ENCODE results near the gene HTR4. TPM values are rescaled to one million over a fixed set of nuclear protein-coding genes. Genes with fewer than 3 reads are reported as not detected.

HTR4 gene
- total RNA-seq, 1 donor from 2014 or later, result not detected

GRCh38 chr5:148457183-148457620 is 197.1 kb downstream of the HTR4 start:
- Histone ChIP-seq H3K4me1 (no peaks in the 10 kb centered on the region), H3K27me3 (no peaks in the 10 kb centered on the region), H3K4me2 (no peak overlapping the region), H3K27ac (no peak overlapping the region), H2AFZ (replicated peaks) (no peak overlapping the region), H3F3A (ENCODE audit: low read depth) (no peaks in the 10 kb centered on the region), H3K36me3 (no peaks in the 10 kb centered on the region), H3K9me3 (ENCODE audit: low read depth) (no peaks in the 10 kb centered on the region), H4K20me1 (ENCODE audit: low read depth) (no peaks in the 10 kb centered on the region), H3K9ac (no peak overlapping the region), H3K79me2 (ENCODE audit: low read depth) (no peaks in the 10 kb centered on the region), H3K4me3 (no peak overlapping the region)
- H3K27me3 Mint-ChIP-seq (ENCODE audit: insufficient read depth, low read depth), result peaks cover 2% of the 10 kb centered on the region
- no peaks in the 10 kb centered on the region for H3K36me3 Mint-ChIP-seq
- DNase-seq (ENCODE audit: low spot score), result peak; percentile 59
- TF ChIP-seq EZH2phosphoT487 (IDR thresholded peaks at IDR 0.05) (no peak), CTCF (IDR thresholded peaks at IDR 0.05) (peak; percentile 54)
- H3K9me3 Mint-ChIP-seq, result no peaks in the 10 kb centered on the region
- no peaks in the 10 kb centered on the region for H3K4me1 Mint-ChIP-seq
- no peak overlapping the region for H3K4me3 Mint-ChIP-seq
- H3K27ac Mint-ChIP-seq, result no peak overlapping the region

DNA sequence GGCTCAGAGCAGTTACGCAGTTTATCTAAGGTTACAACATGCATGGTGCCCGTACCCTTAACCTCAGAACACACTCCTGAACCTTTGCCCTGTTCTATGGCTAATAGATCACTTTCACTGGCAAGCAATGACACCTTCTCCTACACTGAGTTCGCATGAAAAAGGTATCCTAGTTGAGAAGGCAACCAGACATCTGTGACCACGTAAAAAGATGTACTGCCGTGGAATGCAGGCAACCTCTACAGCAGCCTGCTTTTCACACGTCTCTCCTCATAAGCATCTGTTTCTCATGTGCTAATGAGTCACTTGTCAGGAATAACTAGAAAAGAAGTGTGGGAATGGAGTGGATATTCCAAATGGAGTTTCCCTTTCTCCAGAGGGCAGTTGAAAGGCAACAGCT is 199.1 kb downstream of the HTR4 start:
- Histone ChIP-seq H3F3A (ENCODE audit: low read depth) (no peaks in the 10 kb centered on the region), H3K9me3 (ENCODE audit: low read depth) (no peaks in the 10 kb centered on the region), H3K27me3 (no peaks in the 10 kb centered on the region), H3K79me2 (ENCODE audit: low read depth) (no peaks in the 10 kb centered on the region), H3K27ac (no peak overlapping the region), H3K4me2 (no peak overlapping the region), H3K4me3 (no peak overlapping the region), H3K9ac (no peak overlapping the region), H4K20me1 (ENCODE audit: low read depth) (no peaks in the 10 kb centered on the region), H2AFZ (replicated peaks) (no peak overlapping the region), H3K4me1 (no peaks in the 10 kb centered on the region), H3K36me3 (no peaks in the 10 kb centered on the region)
- Mint-ChIP-seq H3K4me3 (no peak overlapping the region), H3K9me3 (no peaks in the 10 kb centered on the region), H3K4me1 (no peaks in the 10 kb centered on the region), H3K27me3 (ENCODE audit: insufficient read depth, low read depth) (peaks cover 2% of the 10 kb centered on the region), H3K27ac (no peak overlapping the region), H3K36me3 (no peaks in the 10 kb centered on the region)
- DNase-seq (ENCODE audit: low spot score), result no peak
- TF ChIP-seq CTCF (IDR thresholded peaks at IDR 0.05) (no peak), EZH2phosphoT487 (IDR thresholded peaks at IDR 0.05) (no peak), EZH2 (IDR thresholded peaks at IDR 0.05) (no peak)

DNA sequence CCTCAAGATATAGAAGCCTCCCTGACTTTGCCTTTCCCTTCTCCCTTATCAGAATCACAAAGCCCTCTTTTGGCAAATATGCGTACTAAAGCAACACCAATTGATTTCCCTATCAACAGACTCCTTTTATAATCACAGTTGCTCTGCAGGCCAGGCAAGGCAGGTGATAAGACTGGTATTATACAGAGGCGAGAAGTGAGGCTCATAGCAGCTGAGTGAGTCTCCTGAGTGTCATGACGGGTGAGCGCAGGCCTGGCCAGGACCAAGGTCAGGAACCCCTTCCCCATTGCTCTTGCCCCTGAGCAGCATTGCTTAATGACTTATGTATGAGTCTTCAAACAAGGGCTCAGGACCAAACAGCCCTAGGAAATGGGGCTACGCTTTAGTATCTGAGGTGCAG is 199.8 kb downstream of the HTR4 start:
- H3K9me3 ChIP-seq (ENCODE audit: low read depth), result no peaks in the 10 kb centered on the region
- Mint-ChIP-seq H3K36me3 (no peaks in the 10 kb centered on the region), H3K27ac (no peak overlapping the region), H3K9me3 (no peaks in the 10 kb centered on the region), H3K4me3 (no peak overlapping the region), H3K27me3 (ENCODE audit: insufficient read depth, low read depth) (no peaks in the 10 kb centered on the region), H3K4me1 (no peaks in the 10 kb centered on the region)
- no peak overlapping the region for H3K9ac ChIP-seq
- DNase-seq (ENCODE audit: low spot score), result no peak
- H3K4me1 ChIP-seq, result no peaks in the 10 kb centered on the region
- no peak overlapping the region for H3K27ac ChIP-seq
- H3K27me3 ChIP-seq, result no peaks in the 10 kb centered on the region
- no peaks in the 10 kb centered on the region for H3K79me2 ChIP-seq (ENCODE audit: low read depth)
- no peaks in the 10 kb centered on the region for H4K20me1 ChIP-seq (ENCODE audit: low read depth)
- no peaks in the 10 kb centered on the region for H3F3A ChIP-seq (ENCODE audit: low read depth)
- no peak overlapping the region for H2AFZ ChIP-seq (replicated peaks)
- no peaks in the 10 kb centered on the region for H3K36me3 ChIP-seq
- no peak overlapping the region for H3K4me2 ChIP-seq
- TF ChIP-seq EZH2 (IDR thresholded peaks at IDR 0.05) (no peak), CTCF (IDR thresholded peaks at IDR 0.05) (no peak)
- H3K4me3 ChIP-seq, result no peak overlapping the region

Data from neural progenitor cell (in vitro differentiated cells).